Upper lobe of left lung (tissue), 6 donors: ENCODE data around the gene MRPL58. TPM values are rescaled to one million over a fixed set of nuclear protein-coding genes. Genes with fewer than 3 reads are reported as not detected.
A peak's percentile ranks its signal among the peaks of the same experiment; 100 is the strongest.

ENCODE experiments used
- ATAC-seq, 2 donors: fragments of 200-7000 bp; cut with Tn5 transposase; one replicate each; pipeline ENCODE4 v1.9.1; 2022; ENCODE audit warnings: mild to moderate bottlenecking in 2 of 2, moderate library complexity in 2 of 2; ENCODE audit not compliant: low FRiP score in 2 of 2
- DNase-seq, 2 donors: peaks; one replicate each; pipeline ENCODE4 v3.0.0-alpha.2; 2019 to 2020
- H3K27ac ChIP-seq, 4 donors: fragments of 200-600 bp; sonication (generic); one replicate each; pipeline ENCODE4 v1.5.1; 2016 to 2019
- H3K27me3 ChIP-seq, 4 donors: fragments of 200-600 bp; sonication (generic); one replicate each; pipeline ENCODE4 v1.5.1; 2017 to 2019
- H3K36me3 ChIP-seq, 4 donors: fragments of 200-600 bp; sonication (generic); one replicate each; pipeline ENCODE4 v1.5.1; 2016 to 2019
- H3K4me1 ChIP-seq, 4 donors: fragments of 200-600 bp; sonication (generic); one replicate each; pipeline ENCODE4 v1.5.1; 2018 to 2019
- H3K4me3 ChIP-seq, 4 donors: fragments of 200-600 bp; sonication (generic); one replicate each; pipeline ENCODE4 v1.5.1; 2017 to 2019; ENCODE audit warnings: mild to moderate bottlenecking in 2 of 4, moderate library complexity in 1 of 4
- H3K9me3 ChIP-seq, 4 donors: fragments of 200-600 bp; sonication (generic); one replicate each; pipeline ENCODE4 v1.5.1; 2018 to 2019
- CTCF ChIP-seq, 6 experiments: fragments of 450-650 bp in 4 of 6; fragments of 200-600 bp in 2 of 6; sonication (generic) in 2 of 6; IDR thresholded peaks; one replicate each; pipeline ENCODE4 v1.5.1; 2016 to 2019; ENCODE audit warnings: antibody characterized with exemption in 6 of 6
- EP300 ChIP-seq, 4 donors: sonication (generic); formaldehyde crosslinking; IDR thresholded peaks; one replicate each; pipeline ENCODE4 v1.5.1; 2017; ENCODE audit warnings: antibody characterized with exemption in 4 of 4, control low read depth in 2 of 4
- POLR2A ChIP-seq, 4 donors: fragments of 450-650 bp; IDR thresholded peaks; one replicate each; pipeline ENCODE4 v1.5.1; 2016 to 2017; ENCODE audit warnings: antibody characterized with exemption in 4 of 4, mild to moderate bottlenecking in 2 of 4
- POLR2AphosphoS5 ChIP-seq, 2 donors: sonication (generic); formaldehyde crosslinking; IDR thresholded peaks; one replicate each; pipeline ENCODE4 v1.5.1; 2017; ENCODE audit warnings: antibody characterized with exemption in 2 of 2
- WGBS, 2 donors: methylation state at CpG; one replicate each; pipeline ENCODE4 v1.1.5; 2017 to 2018; 5-methylcytosine and 5-hydroxymethylcytosine counted together
- total RNA-seq, 6 donors: library from RNA; depleted of rRNA in 4 of 6; stranded (reverse); fragments of >200 nt in 4 of 6; gene quantifications; one replicate each; pipeline versions ENCODE4 v1.1.0 to v1.2.1, GENCODE V29; 2016 to 2021
- donor health status: DM: no; HTN: no; CAD: no; lungs with moderate emphysema.
- donor health status: DM: no; HTN: yes; CAD: no; lungs with severe emphysema.

MRPL58 gene
- total RNA-seq, 6 donors from 2014 or later = 10.5 to 41.0 (median 21.8) TPM

GRCh38 chr17:74986206-74986576, 26.3 kb upstream of the MRPL58 start:
- no peak overlapping the region for H3K27ac ChIP-seq
- no peak for ATAC-seq
- WGBS, 2 donors = 93 to 96% methylated on average over 3 of the region's 3 CpGs

GRCh38 chr17:74987418-74987908, 25.0 kb upstream of the MRPL58 start, which contains the start of gene CDR2L:
Gene CDR2L (plus strand): TSS chr17:74987632. CDS start chr17:74988044, 412 bp downstream.
- H3K4me3 ChIP-seq = peak within 1 kb of the TSS; percentile 53 to 97 (median 88)
- ATAC-seq (peak; percentile 91 to 96), DNase-seq (peak; percentile 99)
- peak within 1 kb of the TSS; percentile 90 to 98 (median 94) for H3K27ac ChIP-seq
- H3K4me1 ChIP-seq = peaks cover 23 to 41% (median 38%) of the 10 kb centered on the region in 4 donors
- no peaks in the 10 kb centered on the region for H3K9me3 ChIP-seq
- TF ChIP-seq POLR2AphosphoS5 (IDR thresholded peaks at IDR 0.05) = peak; percentile 54 to 88
- peak in 3 of 4 donors; percentile 90 to 94 (median 91) for TF ChIP-seq POLR2A (IDR thresholded peaks at IDR 0.05)
- peak in 2 of 6 experiments; percentile 4 to 17 for TF ChIP-seq CTCF (IDR thresholded peaks at IDR 0.05)
- no peak for TF ChIP-seq EP300 (IDR thresholded peaks at IDR 0.05)
- peaks cover 0 to under 1% (median 0%) of the 10 kb centered on the region in 4 donors for H3K27me3 ChIP-seq
- WGBS, 2 donors = 0% methylated on average over 4 to 15 of the region's 51 CpGs
- H3K36me3 ChIP-seq = no peaks in the 10 kb centered on the region

More at GRCh38 chr17:74986206-74986576, 26.3 kb upstream of the MRPL58 start:
- Histone ChIP-seq H3K9me3 (no peaks in the 10 kb centered on the region), H3K4me3 (no peak overlapping the region), H3K36me3 (no peaks in the 10 kb centered on the region), H3K4me1 (peaks cover 28 to 49% (median 42%) of the 10 kb centered on the region in 4 donors), H3K27me3 (peaks cover 0 to 4% (median 2%) of the 10 kb centered on the region in 4 donors)
- TF ChIP-seq EP300 (IDR thresholded peaks at IDR 0.05) (no peak), CTCF (IDR thresholded peaks at IDR 0.05) (no peak), POLR2A (IDR thresholded peaks at IDR 0.05) (no peak), POLR2AphosphoS5 (IDR thresholded peaks at IDR 0.05) (no peak)
- DNase-seq = no peak

GRCh38 chr17:74987909-74988711, 24.4 kb upstream of the MRPL58 start:
- H3K9me3 ChIP-seq = no peaks in the 10 kb centered on the region
- peaks cover 23 to 39% (median 38%) of the 10 kb centered on the region in 4 donors for H3K4me1 ChIP-seq
- no peaks in the 10 kb centered on the region for H3K27me3 ChIP-seq
- H3K27ac ChIP-seq = peak overlapping the region; percentile 90 to 98 (median 94)
- H3K36me3 ChIP-seq = no peaks in the 10 kb centered on the region
- TF ChIP-seq CTCF (IDR thresholded peaks at IDR 0.05) = peak in 4 of 6 experiments; percentile 33 to 62 (median 46)
- TF ChIP-seq EP300 (IDR thresholded peaks at IDR 0.05) = no peak
- TF ChIP-seq POLR2A (IDR thresholded peaks at IDR 0.05) = peak in 2 of 4 donors; percentile 29 to 42
- TF ChIP-seq POLR2AphosphoS5 (IDR thresholded peaks at IDR 0.05) = peak; percentile 67 to 75
- peak; percentile 76 to 88 for ATAC-seq
- 0% methylated on average over 3 to 18 of the region's 76 CpGs for WGBS, 2 donors
- peak; percentile 85 to 92 for DNase-seq
- peak overlapping the region; percentile 53 to 97 (median 88) for H3K4me3 ChIP-seq

GRCh38 chr17:74990581-74991105, 21.8 kb upstream of the MRPL58 start:
- Histone ChIP-seq H3K36me3 (no peaks in the 10 kb centered on the region), H3K9me3 (no peaks in the 10 kb centered on the region), H3K27me3 (no peaks in the 10 kb centered on the region), H3K4me1 (peaks cover 23 to 44% (median 42%) of the 10 kb centered on the region in 4 donors), H3K4me3 (no peak overlapping the region), H3K27ac (peak overlapping the region; percentile 69 to 98 (median 94))
- WGBS, 2 donors = 85 to 91% methylated on average over 8 to 10 of the region's 10 CpGs
- no peak for TF ChIP-seq CTCF (IDR thresholded peaks at IDR 0.05)
- no peak for TF ChIP-seq POLR2A (IDR thresholded peaks at IDR 0.05)
- no peak for TF ChIP-seq EP300 (IDR thresholded peaks at IDR 0.05)
- TF ChIP-seq POLR2AphosphoS5 (IDR thresholded peaks at IDR 0.05) = no peak
- ATAC-seq (no peak), DNase-seq (no peak)
